Measurements from ENCODE around the gene NPL. TPM values are rescaled to one million over a fixed set of nuclear protein-coding genes. Genes with fewer than 3 reads are reported as not detected.

The NPL gene
- polyA plus RNA-seq, 1 of the 3 experiments (the other 2 are of a cell fraction), result 1.5 TPM

GRCh38 chr1:182845894-182846293 lies 56.3 kb downstream of the NPL start:
- Histone ChIP-seq H3K9me2 (no peaks in the 10 kb centered on the region), H3K4me3 (ENCODE audit: low read depth in 2 of 2, low read length in 1 of 2) (no peak overlapping the region), H3K36me3 (replicated peaks in 1 of 2; ENCODE audit: control insufficient read depth in 1 of 2, insufficient read depth in 2 of 2, low read length in 1 of 2) (peaks cover 75 to 90% of the 10 kb centered on the region in 2 experiments), H3K27me3 (ENCODE audit: insufficient read depth) (no peaks in the 10 kb centered on the region), H2AFZ (ENCODE audit: low read depth) (no peak overlapping the region), H4K20me1 (ENCODE audit: insufficient read depth) (peaks cover 98% of the 10 kb centered on the region), H3K27ac (ENCODE audit: low read depth in 2 of 2, low read length in 1 of 2) (no peak overlapping the region; a peak in 1 of 4 replicates), H3K9me3 (no peaks in the 10 kb centered on the region), H3K79me2 (ENCODE audit: insufficient read depth) (peaks cover 100% of the 10 kb centered on the region), H3K9ac (no peak overlapping the region), H3K4me2 (no peak overlapping the region), H3K4me1 (ENCODE audit: control insufficient read depth in 1 of 2, insufficient read depth in 2 of 2, low read depth in 1 of 2, low read length in 1 of 2) (peaks cover 15% of the 10 kb centered on the region in 2 experiments; a peak in 3 of 4 replicates), H3F3A (replicated peaks; ENCODE audit: insufficient read depth) (peaks cover 11% of the 10 kb centered on the region)
- POLR2A ChIA-PET, result interaction anchor here (0.6 kb wide), 1 partner anchor 43 kb away, joined by 4 read pairs; no protein-coding TSS in a partner anchor
- CTCF ChIA-PET, result no interaction called here
- no peak for TF ChIP-seq ELF1 (IDR thresholded peaks at IDR 0.05)
- no peak for TF ChIP-seq YY1 (IDR thresholded peaks at IDR 0.05; ENCODE audit: low read depth)
- TF ChIP-seq GABPA (IDR thresholded peaks at IDR 0.05; ENCODE audit: low read depth), result no peak
- no peak for TF ChIP-seq TAF1 (IDR thresholded peaks at IDR 0.05; ENCODE audit: borderline replicate concordance, low read depth, low read length)
- no peak for TF ChIP-seq USF2 (IDR thresholded peaks at IDR 0.05; ENCODE audit: borderline replicate concordance, low read depth, low read length)
- no peak for TF ChIP-seq FOXM1 (IDR thresholded peaks at IDR 0.05; ENCODE audit: low read depth)
- TF ChIP-seq USF1 (IDR thresholded peaks at IDR 0.05; ENCODE audit: borderline replicate concordance, low read depth), result no peak
- no peak for TF ChIP-seq RCOR1 (IDR thresholded peaks at IDR 0.05; ENCODE audit: low read length)
- no peak for TF ChIP-seq NRF1 (IDR thresholded peaks at IDR 0.05; ENCODE audit: low read depth, low read length)
- TF ChIP-seq SIN3A (IDR thresholded peaks at IDR 0.05; ENCODE audit: borderline replicate concordance, low read depth, low read length), result no peak
- DNase-seq, result no peak
- WGBS (ENCODE audit: low lambda C conversion rate), result 76% methylated on average over 5 of the region's 5 CpGs

GRCh38 chr1:182847105-182847504 lies 57.5 kb downstream of the NPL start:
- Histone ChIP-seq H3K27ac (ENCODE audit: low read depth in 2 of 2, low read length in 1 of 2) (no peak overlapping the region), H3K79me2 (ENCODE audit: insufficient read depth) (peaks cover 100% of the 10 kb centered on the region), H3K27me3 (ENCODE audit: insufficient read depth) (no peaks in the 10 kb centered on the region), H4K20me1 (ENCODE audit: insufficient read depth) (peaks cover 98% of the 10 kb centered on the region), H3K9me2 (no peaks in the 10 kb centered on the region), H3K4me2 (no peak overlapping the region), H3K4me3 (ENCODE audit: low read depth in 2 of 2, low read length in 1 of 2) (no peak overlapping the region), H3F3A (replicated peaks; ENCODE audit: insufficient read depth) (peaks cover 11% of the 10 kb centered on the region), H3K9me3 (no peaks in the 10 kb centered on the region), H3K4me1 (ENCODE audit: control insufficient read depth in 1 of 2, insufficient read depth in 2 of 2, low read depth in 1 of 2, low read length in 1 of 2) (peaks cover 7 to 9% of the 10 kb centered on the region in 2 experiments; a peak in 3 of 4 replicates), H2AFZ (ENCODE audit: low read depth) (no peak overlapping the region), H3K9ac (no peak overlapping the region), H3K36me3 (replicated peaks in 1 of 2; ENCODE audit: control insufficient read depth in 1 of 2, insufficient read depth in 2 of 2, low read length in 1 of 2) (peaks cover 87 to 99% of the 10 kb centered on the region in 2 experiments)
- CTCF ChIA-PET, result no interaction called here
- TF ChIP-seq ZBTB33 (IDR thresholded peaks at IDR 0.05; ENCODE audit: borderline replicate concordance, low read depth), result no peak
- no peak for TF ChIP-seq NRF1 (IDR thresholded peaks at IDR 0.05; ENCODE audit: low read depth, low read length)
- no peak for TF ChIP-seq MEF2A (IDR thresholded peaks at IDR 0.05; ENCODE audit: borderline replicate concordance, low read depth)
- TF ChIP-seq EZH2phosphoT487 (IDR thresholded peaks at IDR 0.05; ENCODE audit: borderline replicate concordance, low read depth), result no peak
- TF ChIP-seq GABPA (IDR thresholded peaks at IDR 0.05; ENCODE audit: low read depth), result no peak
- no peak for TF ChIP-seq TEAD4 (IDR thresholded peaks at IDR 0.05; ENCODE audit: borderline replicate concordance, insufficient read depth)
- no peak for TF ChIP-seq SMC3 (IDR thresholded peaks at IDR 0.05; ENCODE audit: low read depth, low read length)
- TF ChIP-seq RAD21 (IDR thresholded peaks at IDR 0.05; ENCODE audit: low read length), result no peak
- no peak for TF ChIP-seq IRF3 (IDR thresholded peaks at IDR 0.05; ENCODE audit: low read depth, low read length)
- TF ChIP-seq POLR2AphosphoS5 (IDR thresholded peaks at IDR 0.05; ENCODE audit: low read depth, low read length), result no peak
- POLR2A ChIA-PET, result no interaction called here
- DNase-seq, result no peak
